Uterus (tissue), 2 donors: ENCODE measurements around the gene VPS16.

Experiments
- POLR2A ChIP-seq, 2 donors: fragments of 450-650 bp; IDR thresholded peaks; one replicate each; pipeline ENCODE4 v1.6.1; 2016; ENCODE audit warnings: antibody characterized with exemption in 2 of 2, mild to moderate bottlenecking in 1 of 2, moderate library complexity in 1 of 2
- TF ChIP-seq, protein P1 (sequence below), 4 experiments: fragments of 200-600 bp in 2 of 4; fragments of 450-650 bp in 2 of 4; sonication (generic) in 2 of 4; IDR thresholded peaks; one replicate each; pipeline ENCODE4 v1.5.1; 2016 to 2019; ENCODE audit warnings: antibody characterized with exemption in 4 of 4, mild to moderate bottlenecking in 2 of 4, moderate library complexity in 1 of 4

DNA sequence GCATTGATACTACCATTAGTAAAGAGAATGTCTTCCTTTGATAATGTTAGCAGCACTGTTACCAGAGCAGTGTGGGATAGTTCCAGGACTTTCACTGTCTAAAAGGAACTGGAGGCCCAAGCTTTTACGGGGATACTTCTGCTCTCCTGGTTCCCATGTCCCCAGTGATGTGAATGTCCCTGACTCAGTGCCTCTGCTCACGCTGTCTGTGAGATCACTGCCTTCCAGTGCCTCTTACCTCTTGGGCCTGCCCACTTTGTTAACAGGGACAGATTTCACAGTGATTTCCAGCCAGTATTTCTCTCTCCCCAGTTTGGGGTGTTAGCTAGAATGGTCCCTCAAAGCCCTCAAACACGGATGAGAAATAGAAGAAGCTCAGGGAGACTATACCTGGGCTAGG, 47.2 kb downstream of the VPS16 start:
- TF ChIP-seq, protein P1, sequence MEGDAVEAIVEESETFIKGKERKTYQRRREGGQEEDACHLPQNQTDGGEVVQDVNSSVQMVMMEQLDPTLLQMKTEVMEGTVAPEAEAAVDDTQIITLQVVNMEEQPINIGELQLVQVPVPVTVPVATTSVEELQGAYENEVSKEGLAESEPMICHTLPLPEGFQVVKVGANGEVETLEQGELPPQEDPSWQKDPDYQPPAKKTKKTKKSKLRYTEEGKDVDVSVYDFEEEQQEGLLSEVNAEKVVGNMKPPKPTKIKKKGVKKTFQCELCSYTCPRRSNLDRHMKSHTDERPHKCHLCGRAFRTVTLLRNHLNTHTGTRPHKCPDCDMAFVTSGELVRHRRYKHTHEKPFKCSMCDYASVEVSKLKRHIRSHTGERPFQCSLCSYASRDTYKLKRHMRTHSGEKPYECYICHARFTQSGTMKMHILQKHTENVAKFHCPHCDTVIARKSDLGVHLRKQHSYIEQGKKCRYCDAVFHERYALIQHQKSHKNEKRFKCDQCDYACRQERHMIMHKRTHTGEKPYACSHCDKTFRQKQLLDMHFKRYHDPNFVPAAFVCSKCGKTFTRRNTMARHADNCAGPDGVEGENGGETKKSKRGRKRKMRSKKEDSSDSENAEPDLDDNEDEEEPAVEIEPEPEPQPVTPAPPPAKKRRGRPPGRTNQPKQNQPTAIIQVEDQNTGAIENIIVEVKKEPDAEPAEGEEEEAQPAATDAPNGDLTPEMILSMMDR (IDR thresholded peaks at IDR 0.05): no peak
- TF ChIP-seq POLR2A (IDR thresholded peaks at IDR 0.05): no peak
